Activated T-cell treated with anti-CD3 and anti-CD28 coated beads, Interleukin-2, amount 50 U/mL, for 72 hours (primary cell): Measurements from ENCODE around the gene BRI3. TPM values are rescaled to one million over a fixed set of nuclear protein-coding genes. Genes with fewer than 3 reads are reported as not detected.

Experiments used
- ATAC-seq, 2 donors: fragments of 150-1000 bp; cut with Tn5 transposase; replicated peaks in 1 of 2; 2 replicates each; pipeline ENCODE4 v1.10.0; 2021; ENCODE audit warnings: moderate library complexity in 2 of 2, mild to moderate bottlenecking in 1 of 2
- DNase-seq, 2 donors: peaks; one replicate each; pipeline ENCODE4 v3.0.0; 2021 to 2022; ENCODE audit warnings: mixed read lengths in 1 of 2
- H3K27ac Mint-ChIP-seq: one replicate; pipeline ENCODE4 v1.8.0; 2022; ENCODE audit warnings: mild to moderate bottlenecking, moderate library complexity, mixed read lengths
- H3K27me3 Mint-ChIP-seq: one replicate; pipeline ENCODE4 v1.8.0; 2022; ENCODE audit warnings: low read depth, mixed read lengths
- H3K36me3 Mint-ChIP-seq, 2 donors: one replicate each; pipeline ENCODE4 v1.8.0; 2022; ENCODE audit warnings: mixed read lengths in 2 of 2, mild to moderate bottlenecking in 1 of 2; ENCODE audit not compliant: insufficient read depth in 2 of 2
- H3K4me1 Mint-ChIP-seq: one replicate; pipeline ENCODE4 v1.8.0; 2022; ENCODE audit warnings: low read depth, mixed read lengths
- H3K4me3 Mint-ChIP-seq, 2 donors: one replicate each; pipeline ENCODE4 v1.8.0; 2022; ENCODE audit warnings: mild to moderate bottlenecking in 2 of 2, mixed read lengths in 2 of 2, moderate library complexity in 2 of 2
- H3K9me3 Mint-ChIP-seq, 2 donors: one replicate each; pipeline ENCODE4 v1.8.0; 2022; ENCODE audit warnings: mixed read lengths in 2 of 2
- total RNA-seq, 2 donors: library from RNA; stranded (reverse); gene quantifications; one replicate each; pipeline ENCODE4 v1.2.3, GENCODE V29; 2022

Gene BRI3
- total RNA-seq, 2 donors from 2014 or later = 84.2 to 90.0 TPM

DNA sequence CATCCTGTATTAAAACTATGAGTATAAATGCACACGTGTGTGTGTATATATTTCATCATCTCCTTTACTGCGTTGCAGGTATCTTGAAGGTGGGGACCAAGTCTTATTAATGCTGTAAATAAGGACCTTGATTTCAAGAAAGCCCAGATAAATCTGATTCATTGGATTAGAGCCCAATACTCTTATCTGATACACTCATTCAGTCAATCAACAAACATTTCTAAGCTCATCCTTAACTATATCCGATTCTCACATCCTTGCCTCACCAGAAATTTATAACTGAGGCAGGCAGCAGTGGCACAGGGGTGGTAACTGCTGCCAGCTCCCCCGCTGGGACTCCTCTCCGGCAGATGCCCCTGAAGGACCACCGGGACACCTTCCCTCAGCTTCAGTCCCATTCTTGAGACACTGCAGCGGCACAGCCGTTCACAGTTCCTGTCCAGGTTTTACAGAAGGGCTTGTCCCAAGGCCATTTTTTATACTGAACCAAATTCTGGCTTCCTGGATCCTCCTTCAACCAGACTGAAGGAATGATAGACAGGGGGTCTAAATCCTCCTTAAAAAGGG lies 54.0 kb downstream of the BRI3 start:
- Mint-ChIP-seq H3K27ac (no peak overlapping the region), H3K36me3 (no peaks in the 10 kb centered on the region), H3K9me3 (peaks cover 2 to 4% of the 10 kb centered on the region in 2 donors), H3K4me1 (no peaks in the 10 kb centered on the region), H3K27me3 (no peaks in the 10 kb centered on the region), H3K4me3 (no peak overlapping the region)
- no peak for ATAC-seq
- no peak for DNase-seq

DNA sequence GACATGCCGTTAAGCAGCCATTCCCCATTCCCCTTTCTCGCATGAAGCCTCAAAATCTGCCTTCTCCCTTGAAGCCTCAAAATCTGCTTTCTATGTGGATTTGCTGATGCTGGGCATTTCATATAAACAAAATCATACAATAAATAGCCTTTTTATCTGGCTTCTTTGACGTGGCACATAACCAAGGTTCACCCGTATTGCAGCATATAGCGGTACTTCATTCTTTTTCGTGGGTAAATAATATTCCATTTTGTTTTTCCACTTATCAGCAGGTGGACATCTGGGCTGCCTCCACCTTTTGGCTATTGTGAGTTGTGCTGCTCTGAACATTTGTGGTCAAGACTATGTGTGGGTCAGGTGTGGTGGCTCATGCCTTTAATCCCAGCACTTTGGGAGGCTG lies 57.0 kb downstream of the BRI3 start:
- Mint-ChIP-seq H3K27ac (no peak overlapping the region), H3K4me1 (no peaks in the 10 kb centered on the region), H3K4me3 (no peak overlapping the region), H3K9me3 (peaks cover 2% of the 10 kb centered on the region in 2 donors), H3K36me3 (no peaks in the 10 kb centered on the region), H3K27me3 (no peaks in the 10 kb centered on the region)
- ATAC-seq = no peak
- no peak for DNase-seq

DNA sequence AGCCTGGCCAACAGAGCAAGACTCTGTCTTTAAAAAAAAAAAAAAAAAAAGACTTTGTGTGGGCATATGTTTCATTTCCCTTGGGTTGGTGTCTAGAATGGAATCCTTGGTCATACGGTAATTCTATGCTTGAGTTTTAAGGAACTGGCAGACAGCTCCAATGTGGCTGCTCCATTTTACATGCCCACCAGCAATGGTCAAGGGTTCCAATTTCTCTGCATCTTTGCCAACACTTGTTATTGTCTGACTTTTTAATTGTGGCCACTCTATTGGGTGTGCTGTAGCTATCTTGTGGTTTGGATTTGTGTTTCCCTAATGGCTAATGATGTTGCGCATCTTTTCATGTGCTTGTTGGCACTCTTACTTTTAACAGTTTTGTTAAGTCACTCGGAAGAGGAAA lies 57.6 kb downstream of the BRI3 start:
- DNase-seq (no peak), ATAC-seq (no peak)
- no peaks in the 10 kb centered on the region for H3K4me1 Mint-ChIP-seq
- H3K27ac Mint-ChIP-seq = no peak overlapping the region
- H3K27me3 Mint-ChIP-seq = no peaks in the 10 kb centered on the region
- peaks cover 2% of the 10 kb centered on the region in 2 donors for H3K9me3 Mint-ChIP-seq
- no peak overlapping the region for H3K4me3 Mint-ChIP-seq
- no peaks in the 10 kb centered on the region for H3K36me3 Mint-ChIP-seq

DNA sequence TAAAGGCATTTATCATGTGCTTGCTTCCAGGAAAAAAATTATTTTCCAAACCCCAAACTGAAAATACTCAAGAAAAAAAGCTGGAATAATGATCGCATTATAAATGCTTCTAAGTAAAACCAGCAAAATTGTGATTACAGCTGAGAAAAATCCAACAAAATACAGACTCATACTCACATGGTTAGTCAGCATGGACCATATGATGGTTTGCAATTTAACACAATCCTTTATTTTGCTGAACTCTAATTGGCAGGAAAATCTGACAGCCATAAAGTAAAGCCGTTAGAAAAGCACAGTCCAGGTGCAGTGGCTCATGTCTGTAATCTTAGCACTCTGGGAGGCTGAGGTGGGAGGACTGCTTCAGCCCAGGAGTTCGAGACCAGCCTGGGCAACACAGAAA lies 59.6 kb downstream of the BRI3 start:
- ATAC-seq = no peak
- H3K4me1 Mint-ChIP-seq = no peaks in the 10 kb centered on the region
- no peaks in the 10 kb centered on the region for H3K36me3 Mint-ChIP-seq
- H3K27me3 Mint-ChIP-seq = no peaks in the 10 kb centered on the region
- H3K9me3 Mint-ChIP-seq = peaks cover 2% of the 10 kb centered on the region in 2 donors
- no peak for DNase-seq
- H3K4me3 Mint-ChIP-seq = no peak overlapping the region
- H3K27ac Mint-ChIP-seq = no peak overlapping the region

Other genes with a start within 250 kb of the BRI3 start
- 10 to 100 TPM; 14.4 to 16.2 TPM for gene LMTK2, start 174.8 kb upstream of the BRI3 start, total RNA-seq
- 1 to 10 TPM in 1 of 2 donors, under 1 TPM in 1; 0.65 to 3.3 TPM for gene BHLHA15, start 70.2 kb upstream of the BRI3 start, total RNA-seq
- 10 to 100 TPM; 40.7 to 53.0 TPM for gene TECPR1, start 29.5 kb upstream of the BRI3 start, total RNA-seq
- 1 to 10 TPM; 5.1 to 9.6 TPM for gene BAIAP2L1, start 119.4 kb downstream of the BRI3 start, total RNA-seq